ENCODE results near the gene DNAJB2.
"Not testable (repeated sequence)": the region's sequence is repeated elsewhere in the genome, so short reads cannot be mapped to it uniquely, and the experiment has no call there.

GRCh38 chr2:219287116-219287440, 7.9 kb downstream of the DNAJB2 start:
- not testable (repeated sequence) for TF ChIP-seq CTCF, POLR2A, POLR2AphosphoS5, EP300 (IDR thresholded peaks at IDR 0.05)

All from sigmoid colon (tissue), 4 donors.